Natural killer cell (primary cell): ENCODE data around the gene PEX5L. TPM values are rescaled to one million over a fixed set of nuclear protein-coding genes. Genes with fewer than 3 reads are reported as not detected.
"Not testable (repeated sequence)": the region's sequence is repeated elsewhere in the genome, so short reads cannot be mapped to it uniquely, and the experiment has no call there.

Source experiments
- ATAC-seq, 3 donors: fragments of 150-1000 bp in 2 of 3; fragments of 200-7000 bp in 1 of 3; cut with Tn5 transposase; 1 replicate in 1 of 3; 2 replicates in 2 of 3; pipeline ENCODE4 v1.10.0; 2021; ENCODE audit warnings: mild to moderate bottlenecking in 2 of 3, moderate library complexity in 2 of 3
- DNase-seq, 2 donors: peaks; one replicate each; pipeline versions ENCODE4 v3.0.0 to v3.0.0-alpha.2; 2013 to 2021; ENCODE audit warnings: mixed read lengths in 1 of 2
- H3K27ac ChIP-seq: one replicate; pipeline ENCODE4 v1.5.1; 2013; ENCODE audit warnings: mild to moderate bottlenecking, low read length
- H3K27me3 ChIP-seq: one replicate; pipeline ENCODE4 v1.6.1; 2013; ENCODE audit warnings: low read length; ENCODE audit not compliant: control insufficient read depth, insufficient read depth
- H3K36me3 ChIP-seq: one replicate; pipeline ENCODE4 v1.6.1; 2013; ENCODE audit warnings: low read length; ENCODE audit not compliant: control insufficient read depth, insufficient read depth
- H3K4me1 ChIP-seq: one replicate; pipeline ENCODE4 v1.6.1; 2013; ENCODE audit warnings: low read length; ENCODE audit not compliant: control insufficient read depth, insufficient read depth
- H3K4me3 ChIP-seq: one replicate; pipeline ENCODE4 v1.5.1; 2013; ENCODE audit warnings: low read length
- H3K9me3 ChIP-seq: one replicate; pipeline ENCODE4 v1.6.1; 2013; ENCODE audit warnings: low read length; ENCODE audit not compliant: control insufficient read depth, insufficient read depth
- H3K27ac Mint-ChIP-seq, 2 donors: one replicate each; pipeline ENCODE4 v1.8.0; 2022; ENCODE audit warnings: mild to moderate bottlenecking in 2 of 2, mixed read lengths in 2 of 2, moderate library complexity in 1 of 2
- H3K27me3 Mint-ChIP-seq, 2 donors: one replicate each; pipeline ENCODE4 v1.8.0; 2022; ENCODE audit warnings: low read depth in 2 of 2, mixed read lengths in 2 of 2
- H3K36me3 Mint-ChIP-seq: one replicate; pipeline ENCODE4 v1.8.0; 2022; ENCODE audit warnings: mixed read lengths
- H3K4me1 Mint-ChIP-seq, 2 donors: one replicate each; pipeline ENCODE4 v1.8.0; 2022; ENCODE audit warnings: mixed read lengths in 2 of 2
- H3K4me3 Mint-ChIP-seq: one replicate; pipeline ENCODE4 v1.8.0; 2022; ENCODE audit warnings: mild to moderate bottlenecking, moderate library complexity, mixed read lengths
- H3K9me3 Mint-ChIP-seq, 2 donors: one replicate each; pipeline ENCODE4 v1.8.0; 2022; ENCODE audit warnings: mixed read lengths in 2 of 2
- CTCF ChIP-seq: fragments of 200-600 bp; IDR thresholded peaks from one replicate; pipeline ENCODE4 v1.8.0; 2022; ENCODE audit warnings: antibody characterized with exemption
- WGBS: methylation state at CpG from one replicate; pipeline ENCODE4 v1.1.7; 2013; ENCODE audit warnings: missing lambda C conversion rate; ENCODE audit not compliant: insufficient coverage; 5-methylcytosine and 5-hydroxymethylcytosine counted together
- intact Hi-C: fragments of 100-400 bp; cut with micrococcal nuclease; formaldehyde crosslinking; loops from one replicate; pipeline ENCODE4 v1.14.2; 2022
- total RNA-seq, 4 donors: library from RNA; stranded (reverse); fragments of 120-200 nt in 1 of 4; gene quantifications; one replicate each; pipeline versions ENCODE4 v1.2.3 to v1.2.4, GENCODE V29; 2013 to 2022

The PEX5L gene
- total RNA-seq, 3 donors from 2014 or later (not counting 1 experiment from before 2014, with no cell fraction given) = not detected

GRCh38 chr3:180059356-180059755 is 22.6 kb upstream of the PEX5L start:
- H3K4me3 ChIP-seq = no peak overlapping the region
- ATAC-seq (no peak), DNase-seq (no peak)
- no peaks in the 10 kb centered on the region for H3K27me3 Mint-ChIP-seq
- intact Hi-C loops = no loop called here
- no peaks in the 10 kb centered on the region for H3K9me3 ChIP-seq
- H3K27ac Mint-ChIP-seq = no peak overlapping the region
- H3K4me1 Mint-ChIP-seq = no peaks in the 10 kb centered on the region
- peaks cover 4 to 6% of the 10 kb centered on the region in 2 donors for H3K9me3 Mint-ChIP-seq
- H3K36me3 Mint-ChIP-seq = no peaks in the 10 kb centered on the region
- H3K27me3 ChIP-seq = no peaks in the 10 kb centered on the region
- H3K4me1 ChIP-seq = no peaks in the 10 kb centered on the region
- TF ChIP-seq CTCF = no peak
- H3K4me3 Mint-ChIP-seq = no peak overlapping the region
- H3K36me3 ChIP-seq = no peaks in the 10 kb centered on the region
- no peak overlapping the region for H3K27ac ChIP-seq

- H3K27me3 ChIP-seq = no peaks in the 10 kb centered on the region
- no peaks in the 10 kb centered on the region for H3K4me1 Mint-ChIP-seq
- H3K4me3 ChIP-seq = no peak overlapping the region
- no peaks in the 10 kb centered on the region for H3K36me3 Mint-ChIP-seq
- H3K4me1 ChIP-seq = no peaks in the 10 kb centered on the region
- H3K4me3 Mint-ChIP-seq = no peak overlapping the region
- H3K27ac Mint-ChIP-seq = no peak overlapping the region
- no peak overlapping the region for H3K27ac ChIP-seq
- peaks cover 2 to 3% of the 10 kb centered on the region in 2 donors for H3K9me3 Mint-ChIP-seq
- H3K36me3 ChIP-seq = no peaks in the 10 kb centered on the region
- DNase-seq = no peak
- no peaks in the 10 kb centered on the region for H3K9me3 ChIP-seq
- TF ChIP-seq CTCF = no peak
- intact Hi-C loops = no loop called here
- no peaks in the 10 kb centered on the region for H3K27me3 Mint-ChIP-seq
- ATAC-seq = no peak
Measured at GRCh38 chr3:180058238-180058637, 21.5 kb upstream of the PEX5L start.

GRCh38 chr3:180055656-180056055 is 18.9 kb upstream of the PEX5L start:
- H3K4me3 ChIP-seq, H3K9me3 ChIP-seq, H3K27ac ChIP-seq, H3K27me3 ChIP-seq, DNase-seq, H3K9me3 Mint-ChIP-seq, H3K27ac Mint-ChIP-seq, H3K36me3 ChIP-seq, H3K4me1 Mint-ChIP-seq, ATAC-seq, H3K4me1 ChIP-seq, H3K27me3 Mint-ChIP-seq, intact Hi-C loops, H3K36me3 Mint-ChIP-seq, H3K4me3 Mint-ChIP-seq: not testable (repeated sequence)
- 86% methylated on average over 3 of the region's 3 CpGs for WGBS

GRCh38 chr3:180049391-180049790 is 12.7 kb upstream of the PEX5L start:
- WGBS = 85% methylated on average over 9 of the region's 9 CpGs

More at GRCh38 chr3:180049391-180049790, 12.7 kb upstream of the PEX5L start:
- no peak for DNase-seq
- H3K9me3 ChIP-seq = no peaks in the 10 kb centered on the region
- intact Hi-C loops = no loop called here
- Mint-ChIP-seq H3K9me3 (peaks cover 3 to 6% of the 10 kb centered on the region in 2 donors), H3K4me1 (no peaks in the 10 kb centered on the region), H3K27ac (no peak overlapping the region), H3K27me3 (no peaks in the 10 kb centered on the region), H3K4me3 (no peak overlapping the region), H3K36me3 (no peaks in the 10 kb centered on the region)
- no peak overlapping the region for H3K4me3 ChIP-seq
- H3K36me3 ChIP-seq = no peaks in the 10 kb centered on the region
- TF ChIP-seq CTCF = no peak
- no peaks in the 10 kb centered on the region for H3K4me1 ChIP-seq
- ATAC-seq = no peak
- H3K27ac ChIP-seq = no peak overlapping the region
- H3K27me3 ChIP-seq = no peaks in the 10 kb centered on the region
